Right atrium auricular region (tissue), 2 donors: Measurements from ENCODE around the gene TGIF1. TPM values are rescaled to one million over a fixed set of nuclear protein-coding genes. Genes with fewer than 3 reads are reported as not detected.

Experiments used
- DNase-seq: peaks from one replicate; pipeline ENCODE4 v3.0.0-alpha.2; 2019; ENCODE audit warnings: low spot score
- H3K27ac ChIP-seq, 2 donors: fragments of 200-600 bp; sonication (generic); 1 replicate in 1 of 2; 2 replicates in 1 of 2; pipeline ENCODE4 v1.5.1; 2016 to 2019
- H3K27me3 ChIP-seq, 2 donors: fragments of 200-600 bp; sonication (generic); one replicate each; pipeline versions ENCODE4 v1.5.1 to v1.6.0; 2017 to 2019
- H3K36me3 ChIP-seq: fragments of 200-600 bp; sonication (generic); one replicate; pipeline ENCODE4 v1.5.1; 2016
- H3K4me1 ChIP-seq, 2 donors: fragments of 200-600 bp; sonication (generic); one replicate each; pipeline versions ENCODE4 v1.5.1 to v1.6.0; 2017 to 2019
- H3K4me3 ChIP-seq, 2 donors: fragments of 200-600 bp; sonication (generic); 1 replicate in 1 of 2; 2 replicates in 1 of 2; pipeline ENCODE4 v1.5.1; 2017 to 2019; ENCODE audit warnings: mild to moderate bottlenecking in 1 of 2, moderate library complexity in 1 of 2
- H3K9me3 ChIP-seq, 2 donors: fragments of 200-600 bp; sonication (generic); one replicate each; pipeline ENCODE4 v1.5.1; 2019
- total RNA-seq, 2 donors: library from RNA; depleted of rRNA; stranded (reverse); fragments of >200 nt; gene quantifications; one replicate each; pipeline ENCODE4 v1.1.0, GENCODE V29; 2016
- TF ChIP-seq, protein P1 (sequence below), 2 donors: fragments of 200-600 bp; sonication (generic); IDR thresholded peaks; one replicate each; pipeline ENCODE4 v1.5.1; 2019; ENCODE audit warnings: antibody characterized with exemption in 2 of 2

TGIF1 gene
- total RNA-seq, 2 donors from 2014 or later: 32.1 to 44.8 TPM

DNA sequence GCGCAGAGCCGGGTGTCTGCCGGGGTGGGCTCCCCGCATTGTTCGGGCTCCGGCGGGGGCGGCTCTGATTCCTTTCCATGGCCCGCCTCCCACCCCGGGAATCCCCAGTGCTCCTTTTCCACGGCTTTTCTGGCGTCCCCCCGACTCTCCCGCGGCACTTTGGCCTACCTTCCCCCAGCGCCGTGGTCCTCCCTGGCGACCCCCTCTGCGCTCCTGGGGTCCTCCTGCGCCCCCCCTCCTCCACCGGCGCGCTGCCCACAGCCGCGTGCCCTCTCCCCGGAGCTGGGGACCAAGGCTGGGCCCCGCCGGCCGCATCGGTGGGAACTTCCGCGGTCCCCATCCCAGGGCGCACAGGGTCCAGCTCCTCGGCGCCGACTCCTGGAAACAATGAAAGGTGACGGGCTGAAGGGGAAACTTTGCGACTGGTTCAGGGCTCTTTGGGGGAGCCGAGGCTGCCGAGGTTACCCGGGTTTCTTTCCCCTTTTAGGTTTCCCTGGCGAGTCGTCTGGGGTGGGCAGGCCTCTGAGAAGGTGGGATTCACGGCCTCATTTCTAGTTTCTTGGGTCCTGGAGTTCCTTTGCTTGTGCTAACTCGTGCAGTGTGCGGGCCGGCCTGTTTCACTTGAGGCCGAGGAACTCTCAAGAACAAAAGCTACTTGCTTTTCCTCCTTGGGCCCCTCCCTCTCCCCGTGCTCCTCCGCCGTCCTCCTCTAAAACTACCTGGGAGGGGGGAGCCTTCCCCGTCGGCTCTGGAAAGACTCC, 2.2 kb downstream of the TGIF1 start:
- Histone ChIP-seq H3K4me3 (peak overlapping the region; percentile 92 to 93), H3K4me1 (peaks cover 0 to 42% of the 10 kb centered on the region in 2 donors), H3K27ac (peak overlapping the region; percentile 99), H3K27me3 (no peaks in the 10 kb centered on the region), H3K36me3 (peaks cover 9% of the 10 kb centered on the region), H3K9me3 (no peaks in the 10 kb centered on the region)
- TF ChIP-seq, protein P1, sequence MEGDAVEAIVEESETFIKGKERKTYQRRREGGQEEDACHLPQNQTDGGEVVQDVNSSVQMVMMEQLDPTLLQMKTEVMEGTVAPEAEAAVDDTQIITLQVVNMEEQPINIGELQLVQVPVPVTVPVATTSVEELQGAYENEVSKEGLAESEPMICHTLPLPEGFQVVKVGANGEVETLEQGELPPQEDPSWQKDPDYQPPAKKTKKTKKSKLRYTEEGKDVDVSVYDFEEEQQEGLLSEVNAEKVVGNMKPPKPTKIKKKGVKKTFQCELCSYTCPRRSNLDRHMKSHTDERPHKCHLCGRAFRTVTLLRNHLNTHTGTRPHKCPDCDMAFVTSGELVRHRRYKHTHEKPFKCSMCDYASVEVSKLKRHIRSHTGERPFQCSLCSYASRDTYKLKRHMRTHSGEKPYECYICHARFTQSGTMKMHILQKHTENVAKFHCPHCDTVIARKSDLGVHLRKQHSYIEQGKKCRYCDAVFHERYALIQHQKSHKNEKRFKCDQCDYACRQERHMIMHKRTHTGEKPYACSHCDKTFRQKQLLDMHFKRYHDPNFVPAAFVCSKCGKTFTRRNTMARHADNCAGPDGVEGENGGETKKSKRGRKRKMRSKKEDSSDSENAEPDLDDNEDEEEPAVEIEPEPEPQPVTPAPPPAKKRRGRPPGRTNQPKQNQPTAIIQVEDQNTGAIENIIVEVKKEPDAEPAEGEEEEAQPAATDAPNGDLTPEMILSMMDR (IDR thresholded peaks at IDR 0.05): no peak
- no peak for DNase-seq

DNA sequence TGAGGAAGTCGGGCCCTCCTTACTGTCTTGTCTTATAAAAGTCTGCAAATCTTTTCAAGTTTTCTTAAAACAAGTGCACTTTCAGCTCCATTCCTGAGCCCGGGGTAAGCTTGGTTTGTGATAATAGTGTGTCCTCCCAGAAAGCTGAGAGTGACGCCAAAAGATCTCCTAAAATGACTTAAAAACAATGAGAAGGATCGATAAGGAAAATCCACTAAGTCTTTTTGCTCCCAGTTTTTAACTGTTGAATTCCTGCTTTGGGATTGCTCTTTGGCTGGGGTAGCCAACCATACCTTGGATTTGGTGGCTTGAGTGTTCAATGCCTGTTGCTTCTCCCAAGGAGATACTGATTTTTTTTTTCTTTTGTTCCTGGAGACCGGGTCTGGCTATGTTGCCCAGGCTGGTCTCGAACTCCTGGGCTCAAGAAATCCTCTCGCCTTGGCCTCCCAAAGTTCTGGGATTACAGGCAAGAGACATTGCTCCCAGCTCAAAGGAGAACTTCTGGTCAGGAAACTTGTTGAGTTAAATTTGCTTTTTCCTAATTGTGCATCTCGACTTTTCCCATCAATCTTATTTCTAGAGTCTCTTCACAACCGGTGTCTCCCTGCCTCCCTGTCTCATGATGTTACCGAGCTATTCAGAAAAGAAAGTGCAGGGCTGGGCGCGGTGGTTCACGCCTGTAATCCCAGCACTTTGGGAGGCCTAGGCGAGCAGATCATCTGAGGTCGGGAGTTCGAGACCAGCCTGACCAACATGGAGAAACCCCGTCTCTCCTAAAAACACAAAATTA, 3.0 kb downstream of the TGIF1 start:
- Histone ChIP-seq H3K36me3 (peaks cover 17% of the 10 kb centered on the region), H3K4me1 (peaks cover 0 to 48% of the 10 kb centered on the region in 2 donors), H3K4me3 (peak overlapping the region; percentile 92 to 93), H3K27me3 (no peaks in the 10 kb centered on the region), H3K27ac (peak overlapping the region; percentile 99), H3K9me3 (no peaks in the 10 kb centered on the region)
- TF ChIP-seq, protein P1 (IDR thresholded peaks at IDR 0.05): no peak
- no peak for DNase-seq

DNA sequence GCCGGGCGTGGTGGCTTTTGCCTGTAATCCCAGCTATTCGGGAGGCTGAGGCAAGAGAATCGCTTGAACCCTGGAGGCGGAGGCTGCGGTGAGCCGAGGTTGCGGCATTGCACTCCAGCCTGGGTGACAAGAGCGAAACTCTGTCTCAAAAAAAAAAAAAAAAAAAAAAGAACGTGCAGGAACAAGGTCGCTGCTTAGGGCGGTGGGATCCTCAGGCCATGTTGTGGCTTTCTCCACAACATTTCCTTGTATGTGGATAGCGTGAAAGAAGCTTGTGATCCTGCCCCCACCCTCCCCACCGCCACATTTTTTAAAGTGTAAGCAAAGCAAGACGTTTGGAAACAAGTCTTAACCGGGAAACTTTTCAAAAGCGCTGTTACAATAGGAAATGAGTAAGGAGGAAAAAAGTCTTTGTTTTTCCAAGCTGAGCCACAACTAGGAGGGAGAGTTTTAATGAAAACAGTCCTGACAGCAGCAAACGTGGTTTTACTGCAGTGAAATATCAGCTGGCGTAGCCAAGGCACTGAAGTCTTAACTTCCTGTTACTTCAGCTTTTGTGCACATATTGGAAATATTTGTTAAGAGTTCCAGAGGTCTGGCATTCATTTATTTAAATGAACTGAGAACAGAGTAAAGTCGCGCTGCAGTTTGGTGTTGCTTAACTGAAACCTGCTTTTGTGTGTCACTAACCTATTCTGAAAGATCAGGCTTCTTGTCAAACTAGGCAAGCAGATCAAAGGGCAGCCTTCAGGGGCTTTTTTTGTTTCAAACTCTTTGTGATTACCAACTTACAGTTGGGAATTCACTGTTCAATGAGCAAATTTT, 3.8 kb downstream of the TGIF1 start:
- no peaks in the 10 kb centered on the region for H3K27me3 ChIP-seq
- peak overlapping the region; percentile 99 for H3K27ac ChIP-seq
- H3K9me3 ChIP-seq: no peaks in the 10 kb centered on the region
- peak; percentile 83 for DNase-seq
- H3K4me1 ChIP-seq: peaks cover 0 to 48% of the 10 kb centered on the region in 2 donors
- peak overlapping the region; percentile 92 to 93 for H3K4me3 ChIP-seq
- peaks cover 25% of the 10 kb centered on the region for H3K36me3 ChIP-seq
- TF ChIP-seq, protein P1 (IDR thresholded peaks at IDR 0.05): no peak

DNA sequence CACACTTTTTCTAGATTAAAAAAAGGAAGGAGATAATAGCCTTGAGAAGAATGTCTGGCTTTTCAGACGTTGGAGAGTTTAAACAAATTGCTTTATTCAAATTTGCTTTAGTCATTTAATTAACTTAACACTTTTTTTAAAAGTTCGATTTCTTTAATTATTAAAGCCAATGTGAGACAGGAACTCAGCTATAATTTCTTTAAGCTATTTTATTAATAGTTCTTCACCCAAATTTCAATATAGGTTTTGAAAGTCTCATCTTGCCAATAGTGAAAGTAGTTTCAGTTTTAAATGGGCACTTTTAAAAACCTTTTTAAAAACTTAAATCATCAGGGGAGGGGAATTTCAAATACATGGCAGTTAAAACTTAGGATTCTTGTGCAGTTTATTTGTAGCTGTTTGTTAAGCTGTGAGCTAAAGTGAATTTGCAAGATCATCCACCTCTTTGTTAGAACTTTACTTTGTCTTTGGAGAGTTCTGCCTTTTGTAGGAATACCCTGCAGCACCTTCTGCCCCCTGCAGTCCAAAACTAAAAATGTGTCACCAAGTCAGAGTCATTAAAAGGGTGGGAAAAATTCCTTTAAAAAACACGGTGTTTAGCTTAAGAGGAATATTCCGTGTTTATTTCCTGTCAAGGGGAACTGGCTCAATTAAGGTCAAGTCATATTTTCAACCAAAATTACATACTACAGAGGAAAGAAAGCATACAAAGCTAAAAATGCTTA, 4.6 kb downstream of the TGIF1 start:
- DNase-seq: no peak
- H3K4me3 ChIP-seq: peak overlapping the region; percentile 92 to 93
- TF ChIP-seq, protein P1 (IDR thresholded peaks at IDR 0.05): peak; percentile 69 to 82
- H3K9me3 ChIP-seq: no peaks in the 10 kb centered on the region
- peaks cover 0 to 48% of the 10 kb centered on the region in 2 donors for H3K4me1 ChIP-seq
- peak overlapping the region; percentile 99 for H3K27ac ChIP-seq
- no peaks in the 10 kb centered on the region for H3K27me3 ChIP-seq
- H3K36me3 ChIP-seq: peaks cover 30% of the 10 kb centered on the region

DNA sequence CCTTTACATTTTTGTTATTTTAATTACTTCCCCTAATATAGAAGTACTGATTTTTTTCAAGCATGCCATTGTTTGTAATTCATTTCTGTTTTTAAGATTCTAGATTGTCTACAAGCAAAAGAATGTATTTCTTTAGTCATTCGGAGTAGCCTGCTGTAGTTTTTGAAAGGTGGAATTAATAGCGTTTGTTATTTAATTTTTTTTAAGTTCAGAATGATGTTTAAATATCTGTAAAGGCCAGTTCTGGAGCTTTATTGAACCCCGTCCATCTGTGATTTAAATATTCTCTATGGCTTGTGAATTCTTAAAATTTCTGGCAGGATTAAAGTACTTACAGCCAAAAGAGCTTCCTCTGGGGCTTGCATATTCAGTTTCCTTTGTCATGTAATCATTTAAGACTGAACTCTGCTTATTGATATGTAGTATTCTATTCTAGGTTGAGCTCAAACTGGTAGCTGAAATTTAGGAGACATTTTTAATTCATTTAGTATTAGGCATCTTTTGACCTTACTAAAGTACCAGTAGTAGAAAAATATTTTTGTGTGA, 5.2 kb downstream of the TGIF1 start:
- no peaks in the 10 kb centered on the region for H3K27me3 ChIP-seq
- H3K4me1 ChIP-seq: peaks cover 0 to 48% of the 10 kb centered on the region in 2 donors
- H3K4me3 ChIP-seq: no peak overlapping the region
- peaks cover 35% of the 10 kb centered on the region for H3K36me3 ChIP-seq
- TF ChIP-seq, protein P1 (IDR thresholded peaks at IDR 0.05): peak in 1 of 2 donors; percentile 23
- DNase-seq: no peak
- H3K27ac ChIP-seq: peak overlapping the region; percentile 99
- H3K9me3 ChIP-seq: no peaks in the 10 kb centered on the region
